ENCODE measurements around the gene STK33. TPM values are rescaled to one million over a fixed set of nuclear protein-coding genes. Genes with fewer than 3 reads are reported as not detected.

The STK33 gene
- total and polyA plus RNA-seq, 7 donors = 0.30 to 8.2 (median 2.7) TPM

GRCh38 chr11:8362491-8362890 lies 231.5 kb downstream of the STK33 start:
- H3K27me3 ChIP-seq (ENCODE audit: insufficient read depth in 3 of 3, low read length in 2 of 3) = no peaks in the 10 kb centered on the region
- WGBS, 3 donors = 70 to 84% (median 74%) methylated on average over 4 of the region's 4 CpGs
- intact Hi-C loops (cut with DNase I) = no loop called here

GRCh38 chr11:8361664-8362210 lies 232.3 kb downstream of the STK33 start:
- ATAC-seq (no peak), DNase-seq (no peak)
- H3K36me3 ChIP-seq (ENCODE audit: insufficient read depth in 1 of 2, low read depth in 1 of 2) = no peaks in the 10 kb centered on the region
- no peak for TF ChIP-seq CTCF (IDR thresholded peaks at IDR 0.05)
- H3K4me3 ChIP-seq = no peak overlapping the region
- H3K27ac ChIP-seq = no peak overlapping the region
- H3K9me3 ChIP-seq = no peaks in the 10 kb centered on the region
- 96 to 97% (median 96%) methylated on average over 12 of the region's 12 CpGs for WGBS, 3 donors
- intact Hi-C loops (cut with DNase I) = no loop called here
- H3K27me3 ChIP-seq (ENCODE audit: insufficient read depth in 3 of 3, low read length in 2 of 3) = no peaks in the 10 kb centered on the region
- no peaks in the 10 kb centered on the region for H3K4me1 ChIP-seq

More at GRCh38 chr11:8362491-8362890, 231.5 kb downstream of the STK33 start:
- Histone ChIP-seq H3K27ac (no peak overlapping the region), H3K4me3 (no peak overlapping the region), H3K4me1 (no peaks in the 10 kb centered on the region), H3K36me3 (ENCODE audit: insufficient read depth in 1 of 2, low read depth in 1 of 2) (no peaks in the 10 kb centered on the region), H3K9me3 (no peaks in the 10 kb centered on the region)
- DNase-seq = no peak
- no peak for TF ChIP-seq CTCF (IDR thresholded peaks at IDR 0.05)
- no peak for ATAC-seq

DNA sequence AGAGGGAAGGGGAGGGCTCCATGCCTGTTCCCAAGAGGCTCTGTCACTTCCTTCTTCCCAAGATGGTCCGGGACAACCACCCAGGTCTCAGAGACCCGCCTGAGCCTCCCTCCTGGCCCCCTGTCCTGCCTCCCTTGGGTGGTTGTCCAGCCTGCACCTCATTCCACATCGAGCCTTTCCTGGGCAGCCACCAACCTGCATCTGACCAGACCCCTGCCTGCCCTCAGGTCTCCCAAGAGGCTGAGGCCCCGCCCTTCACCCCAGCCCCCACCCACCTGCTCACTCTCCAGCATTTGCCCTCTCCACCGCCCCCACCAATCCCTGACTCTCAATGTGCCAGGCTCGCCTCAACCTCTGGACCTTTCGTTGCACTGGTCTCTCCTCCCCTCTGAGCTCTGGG lies 232.8 kb downstream of the STK33 start:
- DNase-seq (no peak), ATAC-seq (no peak)
- H3K27ac ChIP-seq = no peak overlapping the region
- no peak for TF ChIP-seq CTCF (IDR thresholded peaks at IDR 0.05)
- intact Hi-C loops (cut with DNase I) = no loop called here
- no peaks in the 10 kb centered on the region for H3K4me1 ChIP-seq
- WGBS, 3 donors = 93 to 97% (median 95%) methylated on average over 6 to 7 of the region's 7 CpGs
- no peaks in the 10 kb centered on the region for H3K27me3 ChIP-seq (ENCODE audit: insufficient read depth in 3 of 3, low read length in 2 of 3)
- no peak overlapping the region for H3K4me3 ChIP-seq
- no peaks in the 10 kb centered on the region for H3K36me3 ChIP-seq (ENCODE audit: insufficient read depth in 1 of 2, low read depth in 1 of 2)
- no peaks in the 10 kb centered on the region for H3K9me3 ChIP-seq

GRCh38 chr11:8360086-8360828 lies 233.8 kb downstream of the STK33 start:
- Histone ChIP-seq H3K9me3 (no peaks in the 10 kb centered on the region), H3K36me3 (ENCODE audit: insufficient read depth in 1 of 2, low read depth in 1 of 2) (no peaks in the 10 kb centered on the region), H3K27me3 (ENCODE audit: insufficient read depth in 3 of 3, low read length in 2 of 3) (peaks cover 0 to 6% (median 0%) of the 10 kb centered on the region in 3 donors), H3K4me3 (no peak overlapping the region), H3K4me1 (no peaks in the 10 kb centered on the region), H3K27ac (no peak overlapping the region)
- DNase-seq (no peak), ATAC-seq (no peak)
- no peak for TF ChIP-seq CTCF (IDR thresholded peaks at IDR 0.05)
- intact Hi-C loops (cut with DNase I) = no loop called here
- 52 to 62% (median 54%) methylated on average over 9 of the region's 9 CpGs for WGBS, 3 donors
